Stimulated activated naive CD8-positive, alpha-beta T cell treated with anti-CD3 and anti-CD28 coated beads, Interleukin-15, Interleukin-2, amounts not matched to agents 100 U/mL and 50 U/mL, for 24 hours (primary cell): ENCODE measurements around the gene EVI2A.

Experiments
- ATAC-seq: fragments of 150-1000 bp; cut with Tn5 transposase; one replicate; pipeline ENCODE4 v1.10.0; 2021
- DNase-seq: peaks from one replicate; pipeline ENCODE4 v3.0.0; 2021

EVI2A gene

DNA sequence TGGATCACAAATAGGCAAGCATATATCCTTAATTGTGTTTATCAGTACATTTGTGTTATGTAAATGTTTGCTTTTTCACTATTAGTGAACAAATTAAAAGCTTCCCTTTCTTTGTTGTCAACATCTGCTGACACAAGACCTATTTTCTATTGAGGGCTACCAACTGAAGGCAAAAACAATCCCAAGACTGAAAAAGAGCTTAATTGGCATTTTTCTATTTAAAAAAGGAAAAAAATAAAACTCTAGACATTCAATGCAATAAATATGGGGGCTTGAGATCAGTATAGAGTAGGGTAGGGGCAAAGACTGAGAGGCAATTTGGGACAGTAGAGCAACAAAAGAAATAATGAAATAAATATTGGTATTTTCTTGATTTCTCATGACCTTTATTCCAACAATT lies 48.6 kb downstream of the EVI2A start:
- ATAC-seq, result no peak
- DNase-seq, result no peak

- DNase-seq (no peak), ATAC-seq (no peak)
These were observed 49.2 kb downstream of the EVI2A start for GRCh38 chr17:31272236-31272635.

DNA sequence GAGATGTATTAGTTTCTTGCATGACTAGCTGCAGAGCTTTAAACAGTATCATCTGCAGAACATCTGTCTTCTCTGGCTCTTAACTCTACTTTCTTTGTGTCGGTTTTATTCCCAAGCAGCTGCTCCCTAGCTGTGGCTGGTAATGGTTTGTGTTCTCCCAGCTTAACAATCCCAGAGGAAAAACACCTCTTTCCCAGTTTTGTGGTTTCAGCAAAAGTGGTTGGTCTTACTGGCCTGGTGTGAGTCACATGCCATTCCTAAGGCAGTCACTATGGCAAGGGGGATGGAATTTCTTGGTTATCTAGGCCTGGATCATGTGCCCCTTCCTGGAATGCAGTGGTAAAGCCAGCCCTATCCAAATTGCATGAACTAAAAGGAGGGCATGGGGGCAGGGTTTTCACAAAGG lies 51.8 kb downstream of the EVI2A start:
- DNase-seq (no peak), ATAC-seq (no peak)

DNA sequence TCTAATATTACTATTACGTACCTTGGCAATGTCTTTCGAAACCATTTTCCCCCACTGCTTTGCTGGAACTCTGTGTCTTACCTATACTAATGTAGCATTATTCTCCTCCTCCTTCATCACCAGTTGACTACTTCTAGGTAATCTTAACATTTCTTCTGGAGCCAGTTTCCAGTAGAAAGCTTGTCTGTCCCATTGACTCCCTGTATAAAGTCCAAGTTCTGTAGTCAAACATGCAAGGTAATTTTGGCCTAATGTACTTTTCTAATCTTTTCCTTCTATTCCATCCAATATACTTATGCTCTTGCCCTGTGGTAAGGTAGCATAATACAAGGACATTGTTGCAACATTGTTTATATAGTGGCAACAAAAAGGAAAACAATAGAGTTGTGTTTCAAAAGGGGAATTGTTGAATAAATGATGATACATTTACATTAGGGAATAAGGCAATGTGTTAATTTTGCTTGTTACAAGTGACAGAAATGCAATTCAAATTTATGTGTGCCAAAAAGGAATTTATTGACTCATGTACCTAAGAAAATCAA lies 52.3 kb downstream of the EVI2A start:
- DNase-seq (no peak), ATAC-seq (no peak)
